Left ventricle myocardium inferior (tissue), 1 donor: ENCODE results near the gene DZANK1. TPM values are rescaled to one million over a fixed set of nuclear protein-coding genes. Genes with fewer than 3 reads are reported as not detected.

ENCODE experiments used
- DNase-seq: peaks from one replicate; pipeline ENCODE4 v3.0.0-alpha.2; 2020
- H3K27ac ChIP-seq: fragments of 200-600 bp; replicated peaks from 2 replicates; pipeline ENCODE4 v1.8.0; 2021
- H3K27me3 ChIP-seq: fragments of 200-600 bp; 2 replicates; pipeline ENCODE4 v1.8.0; 2021; ENCODE audit warnings: low read depth
- H3K36me3 ChIP-seq: fragments of 200-600 bp; 2 replicates; pipeline ENCODE4 v1.8.0; 2021
- H3K4me1 ChIP-seq: fragments of 200-600 bp; 2 replicates; pipeline ENCODE4 v1.8.0; 2021
- H3K4me3 ChIP-seq: fragments of 200-600 bp; 2 replicates; pipeline ENCODE4 v1.8.0; 2021; ENCODE audit warnings: mild to moderate bottlenecking, moderate library complexity
- H3K9me3 ChIP-seq: fragments of 200-600 bp; replicated peaks from 2 replicates; pipeline ENCODE4 v1.8.0; 2021
- intact Hi-C: fragments of 100-400 bp; cut with micrococcal nuclease; formaldehyde crosslinking; loops from one replicate; pipeline ENCODE4 v1.11.0; 2022
- total RNA-seq: library from RNA; stranded (reverse); fragmentation: NEBNext Ultra II Directional; extraction: Animal tissue kit (Norgen Biotek cat#: 25700); gene quantifications from one replicate; pipeline ENCODE4 v1.2.1, GENCODE V29; 2021
- TF ChIP-seq, protein P1 (sequence below): fragments of 200-600 bp; IDR thresholded peaks from 2 replicates; pipeline ENCODE4 v1.8.0; 2021; ENCODE audit warnings: antibody characterized with exemption, mild to moderate bottlenecking, borderline replicate concordance
- donor health status: DM: no; HTN: yes; CAD: no; lungs with severe emphysema.

The DZANK1 gene
- total RNA-seq, 1 donor from 2014 or later: 0.60 TPM

DNA sequence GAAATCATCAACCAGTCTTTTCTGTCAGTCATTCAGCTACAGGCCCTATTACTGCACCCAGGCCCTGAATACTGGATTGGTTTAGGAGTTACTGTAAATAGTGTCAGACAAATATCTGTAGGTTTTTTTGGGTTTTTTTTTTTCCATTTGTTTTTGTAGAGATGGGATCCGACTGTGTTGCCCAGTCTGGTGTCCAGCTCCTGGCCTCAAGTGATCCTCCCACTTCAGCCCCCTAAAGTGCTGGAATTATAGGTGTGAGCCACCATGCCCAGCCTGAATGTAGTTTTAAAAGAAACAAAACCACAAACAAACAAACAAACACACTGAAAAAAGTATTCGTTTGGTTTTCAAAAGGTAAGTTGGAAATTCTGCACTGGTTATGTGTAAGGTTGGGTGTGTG is 39.6 kb downstream of the DZANK1 start:
- H3K36me3 ChIP-seq: peaks cover 7% of the 10 kb centered on the region
- H3K4me1 ChIP-seq: peaks cover 5% of the 10 kb centered on the region
- H3K4me3 ChIP-seq: no peak overlapping the region
- intact Hi-C loops: no loop called here
- H3K9me3 ChIP-seq: no peaks in the 10 kb centered on the region
- no peak overlapping the region for H3K27ac ChIP-seq
- no peaks in the 10 kb centered on the region for H3K27me3 ChIP-seq
- no peak for DNase-seq
- TF ChIP-seq, protein P1, sequence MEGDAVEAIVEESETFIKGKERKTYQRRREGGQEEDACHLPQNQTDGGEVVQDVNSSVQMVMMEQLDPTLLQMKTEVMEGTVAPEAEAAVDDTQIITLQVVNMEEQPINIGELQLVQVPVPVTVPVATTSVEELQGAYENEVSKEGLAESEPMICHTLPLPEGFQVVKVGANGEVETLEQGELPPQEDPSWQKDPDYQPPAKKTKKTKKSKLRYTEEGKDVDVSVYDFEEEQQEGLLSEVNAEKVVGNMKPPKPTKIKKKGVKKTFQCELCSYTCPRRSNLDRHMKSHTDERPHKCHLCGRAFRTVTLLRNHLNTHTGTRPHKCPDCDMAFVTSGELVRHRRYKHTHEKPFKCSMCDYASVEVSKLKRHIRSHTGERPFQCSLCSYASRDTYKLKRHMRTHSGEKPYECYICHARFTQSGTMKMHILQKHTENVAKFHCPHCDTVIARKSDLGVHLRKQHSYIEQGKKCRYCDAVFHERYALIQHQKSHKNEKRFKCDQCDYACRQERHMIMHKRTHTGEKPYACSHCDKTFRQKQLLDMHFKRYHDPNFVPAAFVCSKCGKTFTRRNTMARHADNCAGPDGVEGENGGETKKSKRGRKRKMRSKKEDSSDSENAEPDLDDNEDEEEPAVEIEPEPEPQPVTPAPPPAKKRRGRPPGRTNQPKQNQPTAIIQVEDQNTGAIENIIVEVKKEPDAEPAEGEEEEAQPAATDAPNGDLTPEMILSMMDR: no peak

DNA sequence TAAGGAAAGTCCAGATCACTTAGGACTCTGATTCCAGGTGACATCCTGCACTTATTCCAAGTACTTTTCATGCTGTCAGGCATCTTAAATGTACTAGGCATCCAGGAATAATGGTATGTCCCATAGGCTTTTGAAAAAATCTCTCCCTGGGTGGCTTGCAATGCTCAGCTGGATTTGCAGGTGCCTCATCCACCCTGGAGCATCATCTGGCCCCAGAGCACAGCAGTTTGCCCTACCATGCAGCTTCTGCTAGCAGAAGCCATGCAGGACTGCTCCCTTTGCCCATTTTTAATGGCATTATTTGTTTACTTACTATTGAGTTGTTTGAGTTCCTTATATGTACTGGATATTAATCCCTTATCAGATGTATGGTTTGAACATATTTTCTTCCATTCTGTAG is 45.2 kb downstream of the DZANK1 start:
- no peaks in the 10 kb centered on the region for H3K9me3 ChIP-seq
- H3K4me3 ChIP-seq: no peak overlapping the region
- no peak for DNase-seq
- H3K27ac ChIP-seq: no peak overlapping the region
- no peaks in the 10 kb centered on the region for H3K27me3 ChIP-seq
- intact Hi-C loops: no loop called here
- TF ChIP-seq, protein P1: no peak
- peaks cover 3% of the 10 kb centered on the region for H3K36me3 ChIP-seq
- H3K4me1 ChIP-seq: no peaks in the 10 kb centered on the region

DNA sequence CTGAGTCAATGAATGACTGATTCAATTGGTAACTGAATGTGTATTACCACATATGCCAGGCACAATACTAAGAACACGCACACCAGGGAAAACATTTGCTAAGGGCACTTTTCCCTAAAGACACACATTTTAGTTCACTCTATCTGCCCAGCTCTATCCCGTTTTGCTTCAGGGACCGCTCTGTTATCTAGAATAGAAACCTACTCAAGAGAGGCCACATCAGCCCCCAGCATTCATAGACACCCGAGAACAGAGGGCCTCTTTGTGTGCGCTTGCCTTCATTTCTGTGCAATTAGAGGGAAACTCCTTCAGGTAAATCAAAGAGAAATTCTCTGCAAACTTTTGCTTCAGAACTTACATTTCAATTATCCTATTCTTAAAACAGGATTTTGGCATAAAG is 50.3 kb downstream of the DZANK1 start:
- Histone ChIP-seq H3K36me3 (no peaks in the 10 kb centered on the region), H3K4me1 (no peaks in the 10 kb centered on the region), H3K9me3 (no peaks in the 10 kb centered on the region), H3K4me3 (no peak overlapping the region), H3K27ac (no peak overlapping the region), H3K27me3 (no peaks in the 10 kb centered on the region)
- intact Hi-C loops: no loop called here
- TF ChIP-seq, protein P1: no peak
- no peak for DNase-seq

DNA sequence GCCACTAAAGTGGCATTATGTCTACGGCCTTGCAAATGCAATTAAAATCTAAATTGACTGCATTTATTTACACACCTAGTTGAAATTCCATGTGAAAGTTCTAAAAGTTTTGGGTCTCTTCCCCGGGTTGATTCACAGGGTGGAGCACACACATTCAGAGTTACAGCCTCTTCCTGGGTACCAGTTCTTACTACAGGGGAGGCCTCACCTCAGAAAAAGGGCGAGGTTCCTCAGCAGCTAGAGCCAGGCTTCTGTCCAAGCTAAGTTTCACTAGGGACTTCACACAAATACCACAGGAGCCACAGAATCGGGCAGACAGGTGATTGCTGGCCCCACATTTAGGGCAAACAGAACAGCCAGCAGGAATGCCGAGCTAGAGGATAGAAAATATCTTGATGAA is 52.7 kb downstream of the DZANK1 start:
- intact Hi-C loops: no loop called here

DNA sequence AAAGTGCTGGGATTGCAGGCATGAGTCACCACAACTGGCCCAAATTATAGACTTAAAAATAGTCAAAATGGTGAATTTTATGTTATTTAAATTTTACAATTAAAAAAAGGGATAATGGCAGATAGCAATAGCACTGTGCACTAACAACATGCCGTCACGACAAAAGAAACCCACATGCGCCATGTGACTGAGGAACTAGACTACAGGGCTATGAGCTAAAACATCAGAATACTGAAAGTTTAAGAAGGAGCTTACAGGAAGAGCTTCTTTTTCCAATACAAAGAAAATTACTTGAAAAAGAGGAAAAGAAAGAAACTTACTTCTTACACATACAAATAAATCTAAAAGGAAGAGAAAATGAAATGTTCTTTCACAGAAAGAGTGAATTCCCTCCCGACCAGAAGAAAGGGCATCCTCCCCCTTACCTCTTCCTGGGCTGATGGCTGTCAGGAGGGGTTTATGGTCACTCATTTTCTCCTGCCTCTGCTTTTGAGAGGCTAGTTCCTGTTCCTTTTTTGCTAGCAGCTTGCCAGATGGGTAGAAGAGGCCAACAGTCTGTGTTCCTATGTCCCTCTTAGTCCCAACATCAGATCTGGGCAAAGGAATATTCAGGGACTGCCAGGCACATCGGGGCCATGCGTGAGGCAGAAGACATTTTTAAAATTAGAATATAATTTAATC is 54.5 kb downstream of the DZANK1 start:
- no peaks in the 10 kb centered on the region for H3K27me3 ChIP-seq
- no peak overlapping the region for H3K27ac ChIP-seq
- no peaks in the 10 kb centered on the region for H3K9me3 ChIP-seq
- no peak for DNase-seq
- H3K36me3 ChIP-seq: no peaks in the 10 kb centered on the region
- intact Hi-C loops: no loop called here
- no peak overlapping the region for H3K4me3 ChIP-seq
- no peaks in the 10 kb centered on the region for H3K4me1 ChIP-seq
- TF ChIP-seq, protein P1: no peak

More for the DNA sequence above, 52.7 kb downstream of the DZANK1 start:
- Histone ChIP-seq H3K27me3 (no peaks in the 10 kb centered on the region), H3K36me3 (no peaks in the 10 kb centered on the region), H3K4me3 (no peak overlapping the region), H3K4me1 (no peaks in the 10 kb centered on the region), H3K27ac (no peak overlapping the region), H3K9me3 (no peaks in the 10 kb centered on the region)
- no peak for DNase-seq
- TF ChIP-seq, protein P1: no peak
